Measurements from ENCODE around the gene FBXW11.

Gene FBXW11

DNA sequence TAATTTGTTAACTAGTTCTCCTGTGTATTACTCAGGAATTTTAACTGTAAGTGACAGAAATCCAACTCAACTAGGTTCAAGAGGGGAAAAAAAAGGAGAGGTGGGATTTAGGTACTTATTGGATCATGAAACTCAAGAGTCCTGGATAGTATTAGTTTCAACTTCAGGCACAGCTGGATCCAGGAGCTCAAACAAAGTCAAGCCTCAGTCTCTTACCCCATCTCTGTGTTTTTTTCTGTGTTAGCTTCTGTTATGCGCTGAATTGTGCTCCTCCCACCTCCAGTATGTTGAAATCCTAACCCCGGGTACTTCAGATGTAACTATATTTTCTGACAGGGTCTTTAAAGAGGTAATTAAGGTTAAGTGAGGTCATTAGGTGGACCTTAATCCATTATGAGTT, 167.3 kb downstream of the FBXW11 start:
- no peak for DNase-seq

DNA sequence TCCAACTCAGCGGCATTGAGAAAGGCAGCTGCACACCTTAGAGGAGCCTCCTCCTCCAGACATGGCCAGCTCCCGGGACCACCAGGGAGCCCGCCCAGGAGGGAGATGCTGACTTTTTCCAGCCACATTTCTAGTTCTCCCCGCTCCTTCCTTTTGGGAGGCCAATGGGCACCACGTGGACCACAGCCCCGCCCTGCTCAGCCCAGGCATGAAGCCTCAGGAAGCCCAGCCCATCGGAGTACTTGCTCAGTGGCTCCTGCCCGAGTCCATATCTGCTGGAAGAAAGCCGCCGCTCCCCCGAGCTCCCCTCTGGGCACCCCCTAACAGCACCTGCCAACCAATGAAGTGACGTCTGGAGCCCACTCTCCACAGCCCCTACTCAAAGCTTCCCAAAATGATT, 168.4 kb downstream of the FBXW11 start:
- no peak for DNase-seq

DNA sequence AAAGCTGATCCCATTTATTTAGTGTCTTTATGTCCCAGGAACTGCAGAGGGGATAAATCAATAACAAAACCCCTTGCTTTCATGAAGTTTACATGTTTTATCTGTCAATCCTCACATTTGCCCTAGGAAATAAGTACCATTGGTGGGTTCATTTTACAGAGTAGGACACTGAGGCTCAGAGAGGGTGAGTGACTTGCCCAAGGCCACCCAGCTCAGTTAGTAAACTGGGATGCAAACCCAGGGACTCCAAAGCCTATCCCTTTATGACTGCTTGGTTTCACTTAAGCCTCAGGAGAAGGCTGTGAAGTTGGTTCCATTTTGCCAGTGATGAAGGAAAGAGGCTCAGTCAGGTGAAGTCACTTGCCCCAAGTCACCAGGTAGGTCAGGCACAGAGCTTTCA, 168.9 kb downstream of the FBXW11 start:
- DNase-seq = no peak

DNA sequence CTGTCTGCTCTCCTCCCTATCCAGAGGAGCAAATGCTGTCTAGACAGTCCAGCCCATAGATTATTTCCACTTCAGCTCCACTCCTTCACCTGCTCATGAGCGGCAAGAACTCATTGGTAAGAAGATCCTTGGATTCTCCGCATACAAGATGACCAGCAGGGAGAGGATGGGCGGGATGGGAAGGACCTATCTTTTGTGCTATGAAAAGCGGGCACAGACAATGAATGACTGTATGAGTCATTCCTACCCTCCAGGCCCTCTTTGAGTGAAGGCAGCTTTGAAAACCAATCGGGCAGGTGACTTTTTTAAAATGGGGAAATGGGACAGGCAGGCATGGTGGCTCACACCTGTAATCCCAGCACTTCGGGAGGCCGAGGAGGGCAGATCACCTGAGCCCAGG, 171.4 kb downstream of the FBXW11 start:
- no peak for DNase-seq

DNA sequence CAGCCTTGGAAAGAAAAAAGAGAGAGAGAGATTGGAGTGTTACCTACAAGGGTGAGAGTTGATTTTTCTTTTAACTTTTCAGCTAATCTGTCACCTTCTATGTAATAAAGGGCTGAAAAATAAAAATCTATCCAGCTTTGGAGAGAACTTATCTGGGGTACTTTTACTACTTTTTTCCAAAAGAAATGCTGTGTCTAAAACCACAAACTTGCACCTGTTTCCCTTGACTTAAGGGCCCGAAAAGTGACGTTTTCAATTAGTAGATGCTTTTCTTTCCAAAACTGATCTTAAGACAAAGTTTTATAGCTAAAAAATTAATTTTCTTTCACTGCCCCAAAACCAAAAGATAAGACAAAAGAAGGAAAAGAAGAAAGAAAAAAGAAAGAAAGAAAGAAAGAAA, 172.0 kb downstream of the FBXW11 start:
- DNase-seq = no peak

DNA sequence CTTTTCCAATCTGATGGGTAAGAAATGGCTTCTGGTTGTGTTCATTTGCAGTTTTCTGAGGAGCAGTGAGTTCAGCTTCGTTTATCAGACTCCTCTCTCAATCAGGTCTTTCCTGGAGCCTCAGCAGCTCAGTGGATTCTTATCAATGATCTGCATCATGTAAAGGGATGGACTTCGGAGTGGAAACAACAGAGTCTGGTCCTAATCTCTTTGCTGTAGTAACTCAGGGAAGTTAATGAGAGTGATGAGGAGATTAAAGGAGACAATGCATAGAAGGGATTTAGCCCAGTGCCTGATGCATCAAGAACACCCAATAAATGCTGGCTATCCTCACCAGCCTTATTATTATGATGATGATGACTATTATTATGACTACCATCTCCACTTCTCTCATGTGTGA, 173.7 kb downstream of the FBXW11 start:
- no peak for DNase-seq

DNA sequence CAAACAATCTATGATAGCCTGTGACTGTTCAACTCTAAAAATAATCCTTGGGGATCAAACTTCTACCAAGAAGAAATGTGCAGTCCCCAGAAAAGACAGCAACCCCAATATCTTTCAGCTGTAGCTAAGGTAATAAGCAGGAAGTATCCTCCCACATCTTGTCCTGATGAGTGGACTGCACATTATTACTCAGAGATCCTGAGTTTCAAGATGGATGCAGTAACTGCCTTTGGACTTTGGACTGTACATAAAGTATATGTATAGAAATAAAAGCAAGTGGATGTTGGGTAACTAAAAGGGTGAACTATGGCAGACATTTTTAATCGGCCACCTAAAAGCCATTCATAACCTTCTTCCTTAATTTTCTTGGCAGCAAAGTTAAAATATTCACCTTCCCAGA, 175.8 kb downstream of the FBXW11 start:
- no peak for DNase-seq

DNA sequence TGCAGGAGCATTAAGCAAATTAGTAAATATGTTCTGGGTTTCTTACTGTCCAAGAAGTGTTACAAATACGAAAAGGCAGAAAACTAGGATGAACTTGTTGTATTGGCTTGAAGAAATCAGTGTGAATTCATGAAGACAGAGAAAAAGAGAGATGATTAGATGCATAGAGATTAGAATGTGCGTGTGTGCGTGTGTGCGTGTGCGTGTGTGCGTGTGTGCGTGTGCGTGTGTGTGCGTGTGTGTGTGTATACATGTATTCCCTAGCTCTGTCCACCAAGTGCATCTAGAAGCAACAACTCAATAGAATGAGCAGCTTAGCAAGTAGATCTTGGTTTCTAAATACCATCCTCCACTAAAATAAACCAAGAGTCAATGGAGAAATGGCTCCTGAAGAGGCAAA, 179.3 kb downstream of the FBXW11 start:
- DNase-seq = no peak

DNA sequence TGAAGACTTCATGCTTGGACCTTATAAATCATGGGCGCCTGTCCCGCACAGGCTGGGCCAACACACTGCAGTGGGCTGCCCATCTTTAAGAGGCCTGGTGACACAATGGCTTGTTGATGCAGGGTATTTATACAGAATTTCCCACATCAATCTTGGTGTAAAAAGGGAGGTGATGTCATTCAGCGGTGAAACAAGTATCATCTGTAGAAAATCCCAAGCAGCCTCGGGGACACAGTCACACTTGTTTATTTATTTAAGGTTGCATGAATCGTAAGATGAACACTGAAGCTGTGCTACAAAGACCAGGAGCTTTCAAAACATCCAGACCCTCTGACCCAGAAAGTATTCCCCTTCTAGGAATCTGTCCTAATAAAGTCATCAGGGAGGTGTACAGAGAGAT, 180.3 kb downstream of the FBXW11 start:
- no peak for DNase-seq

DNA sequence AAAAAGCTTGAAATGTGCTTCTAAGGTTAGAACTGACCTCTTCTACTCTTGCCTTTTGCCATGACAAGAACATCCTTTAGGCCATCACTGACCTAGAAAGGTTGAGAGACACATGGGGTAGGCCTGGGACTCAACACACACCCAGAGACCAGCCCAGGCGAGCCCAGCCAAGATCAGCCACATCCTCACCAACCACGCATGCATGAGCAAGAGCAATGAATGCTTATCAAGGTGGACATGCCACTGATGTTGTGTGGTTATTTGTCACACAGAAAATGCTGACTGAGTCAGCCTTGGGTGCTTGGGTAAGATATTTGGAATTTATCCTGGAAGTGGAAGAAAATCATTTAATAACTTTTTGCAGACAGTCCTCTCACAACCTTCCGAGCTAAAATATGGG, 181.4 kb downstream of the FBXW11 start:
- no peak for DNase-seq

DNA sequence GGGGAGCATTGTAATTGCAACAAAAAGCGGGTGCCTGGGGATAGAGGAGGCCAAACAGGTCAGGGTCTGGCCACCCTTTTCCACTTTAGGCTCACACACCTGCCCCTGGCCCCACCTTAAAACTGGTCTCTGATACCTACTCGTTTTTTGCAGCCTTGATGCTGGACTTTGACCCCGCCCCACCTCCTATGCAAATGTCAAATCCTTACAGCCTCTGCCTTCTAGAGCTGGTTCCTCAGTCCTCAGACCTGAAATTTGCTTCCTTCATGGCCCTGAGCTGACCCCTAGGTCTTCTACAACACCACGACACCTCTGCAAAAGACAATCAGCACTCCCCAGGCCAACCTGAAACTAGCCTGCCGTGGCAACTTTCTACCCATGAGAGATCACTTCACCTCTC, 183.2 kb downstream of the FBXW11 start:
- DNase-seq = no peak

DNA sequence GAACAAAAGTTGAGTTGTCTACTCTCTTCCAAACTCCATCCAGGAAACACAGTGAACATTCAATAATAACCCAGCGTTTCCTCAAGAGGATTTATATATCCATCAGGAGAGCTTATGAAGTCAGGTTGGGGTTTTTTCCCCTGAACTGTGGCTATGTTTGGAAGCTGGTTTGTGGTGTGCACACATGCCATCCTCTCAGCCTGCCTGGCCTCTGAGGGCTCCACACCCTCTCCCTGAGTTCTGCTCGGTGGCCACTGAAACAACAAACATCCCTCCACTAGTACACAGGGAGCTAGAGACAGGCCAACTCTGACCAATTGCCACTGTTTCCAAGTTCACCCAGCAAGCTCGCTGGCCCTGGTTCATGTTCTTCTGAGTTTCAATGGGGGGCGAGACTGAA, 185.2 kb downstream of the FBXW11 start:
- DNase-seq = no peak

DNA sequence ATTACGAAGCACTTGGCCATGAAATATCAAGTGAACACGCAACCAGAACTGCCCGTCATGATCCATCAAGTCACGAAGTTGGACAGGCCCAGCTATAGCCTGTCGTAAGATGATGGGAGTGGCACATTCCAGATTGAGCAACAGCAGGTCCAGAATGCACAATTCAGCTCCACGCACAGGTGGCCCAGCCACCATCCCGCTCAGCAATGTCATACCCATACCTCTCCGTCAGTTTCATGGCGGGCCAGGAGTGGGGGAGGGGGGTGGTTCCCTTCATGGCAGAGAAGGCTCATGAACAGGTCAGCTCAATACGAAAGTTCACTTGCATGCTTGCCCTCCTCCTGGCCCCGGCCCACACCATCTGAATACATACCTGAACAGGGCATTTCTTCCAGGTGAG, 185.9 kb downstream of the FBXW11 start:
- DNase-seq = no peak

DNA sequence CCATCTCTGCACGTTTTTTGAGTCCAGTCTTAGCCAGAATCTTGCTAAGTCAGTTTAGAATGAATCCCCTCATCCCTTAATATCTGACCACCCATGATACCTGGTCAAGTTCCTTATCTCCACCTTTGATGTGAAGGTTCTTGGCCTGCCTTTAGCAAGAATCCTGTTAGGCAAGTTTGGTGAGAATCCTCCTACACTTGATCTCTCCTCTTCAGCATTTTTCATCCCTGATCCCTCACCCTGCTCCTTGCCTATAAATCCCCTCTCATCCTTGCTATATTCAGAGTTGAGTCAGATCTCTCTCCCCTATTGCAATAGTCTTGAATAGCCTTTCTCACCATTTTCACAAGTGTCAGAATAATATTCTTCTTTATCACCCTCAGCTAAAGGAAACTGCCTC, 189.8 kb downstream of the FBXW11 start:
- DNase-seq = no peak

DNA sequence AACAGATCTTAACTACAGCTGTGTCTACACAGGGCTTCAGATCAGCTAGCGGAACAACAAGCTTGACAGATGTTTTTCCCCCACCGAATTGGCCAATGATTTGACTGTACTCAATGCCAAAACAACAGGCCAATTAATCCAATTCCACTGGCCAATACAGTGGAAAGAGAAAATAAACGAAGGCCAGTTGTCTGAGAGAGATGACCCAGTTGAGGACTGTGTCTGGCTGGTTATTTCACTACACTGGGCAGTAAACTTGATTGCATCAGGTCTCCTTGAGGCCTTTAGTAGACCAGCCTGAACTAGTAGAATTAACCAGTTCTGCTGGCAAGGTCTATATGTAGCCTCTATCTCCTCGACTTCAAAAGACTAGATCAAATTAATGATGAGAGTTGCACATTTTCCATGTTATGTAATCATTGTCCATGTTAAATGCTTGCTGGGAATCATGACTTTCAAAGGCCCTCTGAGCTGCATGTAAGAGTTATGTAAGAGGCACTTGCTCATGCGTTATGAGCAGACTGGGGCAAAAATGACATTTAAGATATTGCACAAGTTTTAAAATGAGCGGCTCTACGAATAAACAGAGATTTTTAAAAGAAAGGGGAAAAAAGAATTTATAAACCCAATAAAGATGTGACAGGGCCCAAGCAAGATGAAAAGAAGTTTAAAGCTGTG, 192.5 kb downstream of the FBXW11 start:
- no peak for DNase-seq

DNA sequence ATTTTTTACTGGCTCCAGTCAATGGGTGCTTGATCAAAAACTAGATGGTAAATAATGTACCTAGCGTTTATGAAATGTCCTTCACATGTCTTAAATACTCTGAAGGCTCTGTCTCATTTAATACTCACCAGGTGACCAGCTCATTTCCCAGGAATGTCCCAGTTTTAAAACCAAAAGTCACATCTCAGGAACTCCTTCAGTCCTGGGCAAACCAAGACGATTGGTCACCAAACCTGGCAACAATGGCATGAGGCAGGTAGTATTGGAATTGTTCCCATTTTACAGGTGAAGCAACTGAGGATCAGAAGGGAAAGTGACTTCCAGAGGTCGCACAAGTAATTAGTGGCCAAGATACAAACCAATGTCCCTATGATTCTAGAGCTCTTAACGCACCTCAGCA, 193.2 kb downstream of the FBXW11 start:
- DNase-seq = no peak
